Body of pancreas (tissue), 4 donors: Measurements from ENCODE around the gene PIRT. TPM values are rescaled to one million over a fixed set of nuclear protein-coding genes. Genes with fewer than 3 reads are reported as not detected.
"Not testable (repeated sequence)": the region's sequence is repeated elsewhere in the genome, so short reads cannot be mapped to it uniquely, and the experiment has no call there.

Experiments used
- ATAC-seq: fragments of 150-250 bp; one replicate; pipeline ENCODE4 v1.9.1; 2016
- DNase-seq, 4 donors: peaks; one replicate each; pipeline ENCODE4 v3.0.0-alpha.2; 2019
- H3K27ac ChIP-seq, 4 donors: fragments of 200-600 bp; sonication (generic); 1 replicate in 3 of 4; 2 replicates in 1 of 4; pipeline versions ENCODE4 v1.5.1 to v1.6.1; 2016 to 2019; ENCODE audit warnings: mild to moderate bottlenecking in 1 of 4, mixed read lengths in 1 of 4, moderate library complexity in 1 of 4
- H3K27me3 ChIP-seq, 2 donors: fragments of 200-600 bp; sonication (generic); one replicate each; pipeline ENCODE4 v1.6.0; 2016; ENCODE audit warnings: mild to moderate bottlenecking in 1 of 2
- H3K36me3 ChIP-seq, 2 donors: fragments of 200-600 bp; sonication (generic); replicated peaks in 1 of 2; 2 replicates each; pipeline ENCODE4 v1.5.1; 2016; ENCODE audit warnings: low read depth in 2 of 2; ENCODE audit not compliant: insufficient read depth in 1 of 2
- H3K4me1 ChIP-seq: fragments of 200-600 bp; sonication (generic); one replicate; pipeline ENCODE4 v1.6.0; 2016
- H3K4me3 ChIP-seq, 2 donors: fragments of 200-600 bp; sonication (generic); 1 replicate in 1 of 2; 2 replicates in 1 of 2; pipeline ENCODE4 v1.5.1; 2016 to 2019
- H3K9me3 ChIP-seq, 3 donors: fragments of 200-600 bp; sonication (generic); 1 replicate in 2 of 3; 2 replicates in 1 of 3; pipeline ENCODE4 v1.5.1; 2016
- POLR2A ChIP-seq, 3 donors: fragments of 450-650 bp; IDR thresholded peaks; one replicate each; pipeline ENCODE4 v1.6.1; 2016; ENCODE audit warnings: antibody characterized with exemption in 3 of 3, mild to moderate bottlenecking in 2 of 3
- WGBS, 2 donors: methylation state at CpG; one replicate each; pipeline ENCODE4 v1.1.5; 2017; 5-methylcytosine and 5-hydroxymethylcytosine counted together
- intact Hi-C: fragments of 100-400 bp; cut with DNase I; formaldehyde crosslinking; loops from one replicate; pipeline ENCODE4 v1.15.1; 2023
- total RNA-seq, 2 donors: library from RNA; depleted of rRNA; stranded (reverse); fragments of >200 nt; gene quantifications; one replicate each; pipeline ENCODE4 v1.1.0, GENCODE V29; 2016
- TF ChIP-seq, protein P1 (sequence below), 7 experiments: fragments of 450-650 bp in 4 of 7; fragments of 200-600 bp in 3 of 7; sonication (generic) in 3 of 7; IDR thresholded peaks; one replicate each; pipeline ENCODE4 v1.5.1; 2016 to 2019; ENCODE audit warnings: antibody characterized with exemption in 7 of 7

Gene PIRT
- total RNA-seq, 2 donors from 2014 or later, result 0.78 TPM; not detected in 1

DNA sequence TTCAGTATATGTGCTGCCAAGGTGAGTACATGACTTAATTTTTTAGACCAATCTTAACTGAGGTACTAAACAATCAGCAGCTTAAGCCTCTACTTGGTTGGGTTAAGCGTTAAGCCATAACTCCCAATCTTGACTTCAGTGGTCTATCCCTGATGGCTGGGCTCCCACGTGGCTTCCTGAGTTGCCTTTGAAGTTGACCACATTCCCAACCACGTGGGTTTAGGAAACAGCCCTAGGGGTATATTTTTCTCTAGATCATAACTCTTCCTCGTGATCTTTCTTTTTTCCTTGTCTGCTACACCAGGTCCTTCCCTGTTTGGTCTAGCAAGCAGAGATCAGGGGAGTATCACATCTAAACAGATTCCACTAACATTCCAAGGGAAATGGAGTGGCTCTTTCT lies 20.1 kb upstream of the PIRT start:
- H3K36me3 ChIP-seq, result no peaks in the 10 kb centered on the region
- no peaks in the 10 kb centered on the region for H3K4me1 ChIP-seq
- no peak for DNase-seq
- WGBS, 2 donors, result 44 to 48% methylated on average over 4 of the region's 4 CpGs
- no peak for ATAC-seq
- no peaks in the 10 kb centered on the region for H3K27me3 ChIP-seq
- H3K9me3 ChIP-seq, result no peaks in the 10 kb centered on the region
- no peak overlapping the region for H3K27ac ChIP-seq
- TF ChIP-seq POLR2A (IDR thresholded peaks at IDR 0.05), result no peak
- H3K4me3 ChIP-seq, result no peak overlapping the region
- intact Hi-C loops, result no loop called here

- not testable (repeated sequence) for H3K4me1 ChIP-seq, H3K27me3 ChIP-seq, H3K9me3 ChIP-seq, ATAC-seq, H3K27ac ChIP-seq, DNase-seq, H3K36me3 ChIP-seq, H3K4me3 ChIP-seq
- intact Hi-C loops, result loop anchor here (5.0 kb wide), 2 partner anchors 99 to 199 kb away; no protein-coding TSS in a partner anchor
- WGBS, 2 donors, result 79 to 81% methylated on average over 6 of the region's 6 CpGs
Measured at GRCh38 chr17:10846636-10847035, 8.7 kb upstream of the PIRT start.

DNA sequence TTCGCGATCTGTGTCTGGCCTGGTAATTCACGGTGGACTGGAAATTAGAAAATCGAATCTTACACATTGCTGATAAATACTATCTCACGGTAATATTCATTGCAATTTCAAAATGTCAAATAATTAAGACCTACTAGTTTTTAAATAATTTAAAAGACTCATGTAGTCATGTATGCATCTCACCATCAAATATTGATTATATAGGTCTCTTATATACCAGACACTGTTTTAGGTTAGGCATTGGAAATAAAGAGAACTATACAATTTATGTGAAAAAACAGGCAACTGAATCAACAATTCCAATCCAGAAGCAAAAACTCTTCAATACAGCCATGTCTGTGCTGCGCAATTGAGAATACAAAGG lies 7.5 kb upstream of the PIRT start:
- no peak overlapping the region for H3K27ac ChIP-seq

DNA sequence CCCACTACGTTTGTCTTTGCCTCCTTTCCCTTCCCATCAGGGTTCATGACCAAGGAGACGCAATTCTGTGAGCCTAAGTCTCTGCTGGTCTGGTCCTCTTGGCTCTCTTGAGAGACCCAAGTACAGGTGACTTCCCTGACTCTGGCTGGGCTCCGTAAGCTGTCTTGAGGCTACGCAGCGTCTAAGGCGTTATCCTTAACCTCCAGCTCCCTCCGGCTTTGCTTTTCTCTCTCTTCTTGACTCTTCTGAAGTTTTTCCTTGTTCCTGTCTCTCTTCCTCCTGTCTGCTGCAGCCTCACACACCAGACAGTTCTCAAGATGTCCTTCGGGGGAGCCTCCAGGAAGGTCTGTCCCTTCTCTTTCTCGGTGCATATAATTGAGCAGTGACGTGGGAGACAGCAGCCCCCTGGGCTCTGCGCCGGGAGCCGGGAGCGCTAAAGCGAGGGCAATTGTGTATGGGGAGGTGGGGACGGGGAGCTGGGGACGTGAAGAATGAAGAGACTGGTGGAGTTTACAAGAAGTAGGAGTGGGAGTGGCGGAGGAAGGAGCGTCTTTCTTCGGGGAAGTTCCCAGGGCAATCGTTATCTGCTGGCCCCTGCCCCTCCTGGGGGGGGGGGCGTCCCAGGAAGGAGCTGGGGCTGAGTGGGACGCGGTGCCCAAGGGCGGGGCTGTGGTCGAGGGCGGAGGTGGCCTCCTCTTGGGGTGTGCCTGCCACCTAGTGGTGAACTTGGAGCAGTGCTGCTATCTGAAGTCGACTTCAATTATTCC lies 6.9 kb upstream of the PIRT start:
- intact Hi-C loops, result loop anchor here (5.0 kb wide), 3 partner anchors 43 to 198 kb away; partner anchors contain the start of gene TMEM238L
- WGBS, 2 donors, result 10 to 15% methylated on average over 20 to 28 of the region's 28 CpGs

More for the DNA sequence above, 7.5 kb upstream of the PIRT start:
- TF ChIP-seq, protein P1, sequence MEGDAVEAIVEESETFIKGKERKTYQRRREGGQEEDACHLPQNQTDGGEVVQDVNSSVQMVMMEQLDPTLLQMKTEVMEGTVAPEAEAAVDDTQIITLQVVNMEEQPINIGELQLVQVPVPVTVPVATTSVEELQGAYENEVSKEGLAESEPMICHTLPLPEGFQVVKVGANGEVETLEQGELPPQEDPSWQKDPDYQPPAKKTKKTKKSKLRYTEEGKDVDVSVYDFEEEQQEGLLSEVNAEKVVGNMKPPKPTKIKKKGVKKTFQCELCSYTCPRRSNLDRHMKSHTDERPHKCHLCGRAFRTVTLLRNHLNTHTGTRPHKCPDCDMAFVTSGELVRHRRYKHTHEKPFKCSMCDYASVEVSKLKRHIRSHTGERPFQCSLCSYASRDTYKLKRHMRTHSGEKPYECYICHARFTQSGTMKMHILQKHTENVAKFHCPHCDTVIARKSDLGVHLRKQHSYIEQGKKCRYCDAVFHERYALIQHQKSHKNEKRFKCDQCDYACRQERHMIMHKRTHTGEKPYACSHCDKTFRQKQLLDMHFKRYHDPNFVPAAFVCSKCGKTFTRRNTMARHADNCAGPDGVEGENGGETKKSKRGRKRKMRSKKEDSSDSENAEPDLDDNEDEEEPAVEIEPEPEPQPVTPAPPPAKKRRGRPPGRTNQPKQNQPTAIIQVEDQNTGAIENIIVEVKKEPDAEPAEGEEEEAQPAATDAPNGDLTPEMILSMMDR (IDR thresholded peaks at IDR 0.05), result no peak
- no peak for TF ChIP-seq POLR2A (IDR thresholded peaks at IDR 0.05)
- H3K9me3 ChIP-seq, result no peaks in the 10 kb centered on the region
- H3K36me3 ChIP-seq, result no peaks in the 10 kb centered on the region
- no peaks in the 10 kb centered on the region for H3K27me3 ChIP-seq
- DNase-seq (no peak), ATAC-seq (no peak)
- WGBS, 2 donors, result 17% methylated on average over 6 of the region's 6 CpGs
- intact Hi-C loops, result loop anchor here (5.0 kb wide), 2 partner anchors 98 to 198 kb away; no protein-coding TSS in a partner anchor
- H3K4me3 ChIP-seq, result no peak overlapping the region
- peaks cover 6% of the 10 kb centered on the region for H3K4me1 ChIP-seq

GRCh38 chr17:10843811-10844210 lies 5.9 kb upstream of the PIRT start:
- H3K9me3 ChIP-seq, result no peaks in the 10 kb centered on the region
- WGBS, 2 donors, result 54 to 62% methylated on average over 7 of the region's 7 CpGs
- H3K4me3 ChIP-seq, result no peak overlapping the region
- peaks cover 6% of the 10 kb centered on the region for H3K4me1 ChIP-seq
- H3K27ac ChIP-seq, result no peak overlapping the region
- DNase-seq (peak in 1 of 4 donors; percentile 31), ATAC-seq (no peak)
- H3K27me3 ChIP-seq, result no peaks in the 10 kb centered on the region
- H3K36me3 ChIP-seq, result no peaks in the 10 kb centered on the region
- intact Hi-C loops, result loop anchor here (5.0 kb wide), 1 partner anchor 42 kb away; the partner anchor contains the start of gene TMEM238L
- TF ChIP-seq POLR2A (IDR thresholded peaks at IDR 0.05), result no peak
- TF ChIP-seq, protein P1 (IDR thresholded peaks at IDR 0.05), result no peak

More for the DNA sequence above, 6.9 kb upstream of the PIRT start:
- no peaks in the 10 kb centered on the region for H3K9me3 ChIP-seq
- TF ChIP-seq POLR2A (IDR thresholded peaks at IDR 0.05), result no peak
- TF ChIP-seq, protein P1 (IDR thresholded peaks at IDR 0.05), result peak; percentile 91 to 98 (median 96)
- no peaks in the 10 kb centered on the region for H3K36me3 ChIP-seq
- peak overlapping the region in 1 of 4 donors; percentile 8 for H3K27ac ChIP-seq
- H3K4me1 ChIP-seq, result peaks cover 6% of the 10 kb centered on the region
- ATAC-seq (peak; percentile 90), DNase-seq (peak; percentile 70 to 84 (median 72))
- H3K27me3 ChIP-seq, result no peaks in the 10 kb centered on the region
- H3K4me3 ChIP-seq, result peak overlapping the region in 1 of 2 donors; percentile 31
